ENCODE data around the gene HELZ. TPM values are rescaled to one million over a fixed set of nuclear protein-coding genes. Genes with fewer than 3 reads are reported as not detected.

The HELZ gene
- total RNA-seq, 2 donors from 2014 or later, result 38.7 to 99.4 TPM

DNA sequence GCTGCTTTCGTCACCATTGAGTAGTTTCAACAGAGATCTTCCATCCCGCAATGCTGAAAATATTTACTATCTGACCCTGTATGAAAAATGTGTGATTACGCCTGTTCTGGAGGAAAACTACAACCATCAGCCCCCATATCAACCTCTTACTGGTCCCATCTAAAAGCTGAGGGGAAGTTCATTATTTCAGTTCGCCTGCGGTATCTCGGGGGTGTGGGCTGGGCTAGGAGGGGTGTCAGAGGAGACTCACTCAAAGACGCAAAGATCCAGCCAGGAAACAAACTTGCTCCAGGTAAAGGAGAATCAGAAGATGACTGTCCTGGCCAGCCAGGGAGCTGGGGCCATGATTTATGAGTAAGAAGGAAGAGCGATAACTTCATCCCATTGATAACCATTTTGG is 187.0 kb downstream of the HELZ start:
- TF ChIP-seq, protein P1, sequence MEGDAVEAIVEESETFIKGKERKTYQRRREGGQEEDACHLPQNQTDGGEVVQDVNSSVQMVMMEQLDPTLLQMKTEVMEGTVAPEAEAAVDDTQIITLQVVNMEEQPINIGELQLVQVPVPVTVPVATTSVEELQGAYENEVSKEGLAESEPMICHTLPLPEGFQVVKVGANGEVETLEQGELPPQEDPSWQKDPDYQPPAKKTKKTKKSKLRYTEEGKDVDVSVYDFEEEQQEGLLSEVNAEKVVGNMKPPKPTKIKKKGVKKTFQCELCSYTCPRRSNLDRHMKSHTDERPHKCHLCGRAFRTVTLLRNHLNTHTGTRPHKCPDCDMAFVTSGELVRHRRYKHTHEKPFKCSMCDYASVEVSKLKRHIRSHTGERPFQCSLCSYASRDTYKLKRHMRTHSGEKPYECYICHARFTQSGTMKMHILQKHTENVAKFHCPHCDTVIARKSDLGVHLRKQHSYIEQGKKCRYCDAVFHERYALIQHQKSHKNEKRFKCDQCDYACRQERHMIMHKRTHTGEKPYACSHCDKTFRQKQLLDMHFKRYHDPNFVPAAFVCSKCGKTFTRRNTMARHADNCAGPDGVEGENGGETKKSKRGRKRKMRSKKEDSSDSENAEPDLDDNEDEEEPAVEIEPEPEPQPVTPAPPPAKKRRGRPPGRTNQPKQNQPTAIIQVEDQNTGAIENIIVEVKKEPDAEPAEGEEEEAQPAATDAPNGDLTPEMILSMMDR (IDR thresholded peaks at IDR 0.05), result no peak
- TF ChIP-seq POLR2A (IDR thresholded peaks at IDR 0.05) (no peak), POLR2AphosphoS5 (IDR thresholded peaks at IDR 0.05) (no peak)
- H3K9me3 ChIP-seq, result no peaks in the 10 kb centered on the region
- no peaks in the 10 kb centered on the region for H3K36me3 ChIP-seq
- H3K4me3 ChIP-seq, result no peak overlapping the region
- whole genome bisulfite sequencing, result 96% methylated on average over 8 of the region's 8 CpGs
- no peak for DNase-seq (ENCODE audit: low spot score)
- no peaks in the 10 kb centered on the region for H3K4me1 ChIP-seq (replicated peaks)
- intact Hi-C loops (cut with DNase I), result no loop called here
- no peaks in the 10 kb centered on the region for H3K27me3 ChIP-seq (replicated peaks; ENCODE audit: insufficient read depth)
- H3K27ac ChIP-seq, result no peak overlapping the region

DNA sequence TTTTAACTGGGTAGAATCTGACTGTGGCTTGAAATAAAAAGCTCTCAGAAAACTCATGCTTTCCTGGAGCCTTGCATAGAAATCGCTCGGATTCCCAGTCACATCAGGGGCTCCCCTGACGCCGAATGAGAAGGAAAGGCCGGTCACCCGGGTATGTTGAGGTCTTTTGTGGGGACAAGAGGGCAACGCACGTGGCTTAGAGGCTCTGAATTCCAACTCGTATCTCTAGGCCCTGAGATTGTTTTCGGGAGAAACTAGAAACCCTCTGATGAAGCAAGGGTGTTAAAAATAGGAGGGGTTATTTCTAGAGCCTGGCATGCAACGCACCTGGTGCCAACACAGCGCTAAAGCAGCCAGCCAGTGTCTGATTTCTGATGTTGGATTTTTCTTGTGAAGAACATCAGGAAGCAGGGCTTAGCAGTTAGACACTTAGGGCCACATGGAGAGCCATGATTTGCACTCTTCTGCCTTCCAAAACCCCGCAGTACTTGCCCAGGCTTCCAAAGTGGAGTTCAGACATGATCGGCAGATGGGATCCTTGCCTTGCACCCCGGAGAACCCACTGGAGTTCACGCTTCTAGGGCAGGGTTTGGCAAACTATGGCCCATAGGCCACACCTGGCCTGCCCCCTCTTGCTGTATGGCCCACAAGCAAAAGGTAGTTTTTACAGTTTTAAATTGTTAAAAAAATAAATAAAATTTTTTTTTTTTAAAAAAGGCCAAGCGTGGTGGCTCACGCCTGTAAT is 188.1 kb downstream of the HELZ start:
- peak overlapping the region in 1 of 2 donors; percentile 42 for H3K27ac ChIP-seq
- WGBS, result 87% methylated on average over 18 of the region's 18 CpGs
- H3K27me3 ChIP-seq (replicated peaks; ENCODE audit: insufficient read depth), result no peaks in the 10 kb centered on the region
- DNase-seq (ENCODE audit: low spot score), result no peak
- H3K36me3 ChIP-seq, result no peaks in the 10 kb centered on the region
- H3K9me3 ChIP-seq, result no peaks in the 10 kb centered on the region
- intact Hi-C loops (cut with DNase I), result no loop called here
- TF ChIP-seq POLR2A (IDR thresholded peaks at IDR 0.05), result no peak
- TF ChIP-seq, protein P1 (IDR thresholded peaks at IDR 0.05), result no peak
- TF ChIP-seq POLR2AphosphoS5 (IDR thresholded peaks at IDR 0.05), result no peak
- no peaks in the 10 kb centered on the region for H3K4me1 ChIP-seq (replicated peaks)
- H3K4me3 ChIP-seq, result no peak overlapping the region

DNA sequence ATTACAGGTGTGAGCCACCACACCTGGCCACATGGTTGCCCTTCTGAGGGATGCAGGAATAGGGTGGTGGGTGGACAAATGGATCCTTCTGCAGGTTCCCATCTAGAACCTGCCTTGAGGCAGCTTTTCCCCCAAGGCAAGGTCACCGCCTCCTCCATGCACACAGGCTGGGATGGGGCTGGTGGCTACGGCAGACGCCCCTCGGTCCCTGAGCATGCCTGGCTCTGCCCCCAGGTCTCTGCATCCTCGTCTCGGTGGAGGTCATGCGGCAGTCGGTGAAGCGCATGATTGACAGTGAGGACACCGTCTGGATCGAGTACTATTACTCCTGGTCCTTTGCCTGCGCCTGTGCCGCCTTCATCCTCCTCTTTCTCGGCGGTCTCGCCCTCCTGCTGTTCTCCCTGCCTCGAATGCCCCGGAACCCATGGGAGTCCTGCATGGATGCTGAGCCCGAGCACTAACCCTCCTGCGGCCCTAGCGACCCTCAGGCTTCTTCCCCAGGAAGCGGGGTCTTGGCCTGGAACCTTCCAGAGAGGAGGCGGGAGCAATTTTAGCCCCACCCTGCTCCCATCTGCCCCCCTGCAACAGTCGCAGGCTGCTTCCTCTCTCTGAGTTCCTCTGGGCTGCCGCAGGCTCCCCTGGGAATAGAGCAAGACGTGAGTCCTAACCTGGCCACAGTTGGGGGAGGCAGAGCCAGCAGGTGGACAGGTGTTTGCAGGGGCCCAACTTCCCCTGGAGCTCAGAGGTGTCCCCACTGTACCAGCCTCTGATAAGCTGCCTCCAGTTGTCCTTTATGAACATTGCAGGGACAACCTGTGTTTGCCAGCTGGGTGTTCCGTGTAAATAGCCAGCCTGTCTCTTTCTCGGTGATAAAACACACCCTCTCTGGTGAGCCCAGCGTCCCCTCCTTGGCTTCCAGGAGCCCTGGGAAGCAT is 188.9 kb downstream of the HELZ start:
- peak overlapping the region in 1 of 2 donors; percentile 42 for H3K27ac ChIP-seq
- TF ChIP-seq POLR2A (IDR thresholded peaks at IDR 0.05) (no peak), POLR2AphosphoS5 (IDR thresholded peaks at IDR 0.05) (peak; percentile 65)
- TF ChIP-seq, protein P1 (IDR thresholded peaks at IDR 0.05), result no peak
- peak; percentile 67 for DNase-seq (ENCODE audit: low spot score)
- no peaks in the 10 kb centered on the region for H3K36me3 ChIP-seq
- no peaks in the 10 kb centered on the region for H3K9me3 ChIP-seq
- intact Hi-C loops (cut with DNase I), result no loop called here
- H3K27me3 ChIP-seq (replicated peaks; ENCODE audit: insufficient read depth), result no peaks in the 10 kb centered on the region
- 81% methylated on average over 29 of the region's 29 CpGs for WGBS
- no peak overlapping the region for H3K4me3 ChIP-seq
- H3K4me1 ChIP-seq (replicated peaks), result no peaks in the 10 kb centered on the region

DNA sequence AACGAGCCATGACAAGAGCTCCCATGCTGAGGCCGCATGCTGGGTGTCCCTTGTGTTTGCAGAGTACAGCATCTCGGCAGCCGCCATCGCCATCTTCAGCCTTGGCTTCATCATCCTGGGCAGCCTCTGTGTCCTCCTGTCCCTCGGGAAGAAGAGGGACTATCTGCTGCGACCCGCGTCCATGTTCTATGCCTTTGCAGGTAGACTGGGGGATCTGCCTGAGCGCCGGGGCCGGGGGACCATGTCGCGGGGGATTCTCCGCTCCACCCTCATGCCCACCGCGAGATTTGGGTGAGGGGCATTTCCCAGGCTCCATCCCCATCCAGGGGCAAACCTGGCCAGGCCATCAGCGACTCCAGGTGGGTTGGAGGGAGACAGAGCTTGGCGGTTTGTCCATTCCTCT is 190.0 kb downstream of the HELZ start:
- intact Hi-C loops (cut with DNase I), result no loop called here
- Histone ChIP-seq H3K4me3 (no peak overlapping the region), H3K36me3 (no peaks in the 10 kb centered on the region), H3K9me3 (no peaks in the 10 kb centered on the region), H3K4me1 (replicated peaks) (no peaks in the 10 kb centered on the region), H3K27me3 (replicated peaks; ENCODE audit: insufficient read depth) (no peaks in the 10 kb centered on the region), H3K27ac (no peak overlapping the region)
- WGBS, result 96% methylated on average over 19 of the region's 19 CpGs
- DNase-seq (ENCODE audit: low spot score), result no peak
- TF ChIP-seq POLR2AphosphoS5 (IDR thresholded peaks at IDR 0.05) (no peak), POLR2A (IDR thresholded peaks at IDR 0.05) (no peak)
- TF ChIP-seq, protein P1 (IDR thresholded peaks at IDR 0.05), result no peak

All from prostate gland (tissue), 2 donors.